Measurements from ENCODE around the gene CCDC9B. TPM values are rescaled to one million over a fixed set of nuclear protein-coding genes. Genes with fewer than 3 reads are reported as not detected.

Gene CCDC9B
- total RNA-seq, 4 donors from 2014 or later: 28.0 to 105 (median 66.7) TPM

DNA sequence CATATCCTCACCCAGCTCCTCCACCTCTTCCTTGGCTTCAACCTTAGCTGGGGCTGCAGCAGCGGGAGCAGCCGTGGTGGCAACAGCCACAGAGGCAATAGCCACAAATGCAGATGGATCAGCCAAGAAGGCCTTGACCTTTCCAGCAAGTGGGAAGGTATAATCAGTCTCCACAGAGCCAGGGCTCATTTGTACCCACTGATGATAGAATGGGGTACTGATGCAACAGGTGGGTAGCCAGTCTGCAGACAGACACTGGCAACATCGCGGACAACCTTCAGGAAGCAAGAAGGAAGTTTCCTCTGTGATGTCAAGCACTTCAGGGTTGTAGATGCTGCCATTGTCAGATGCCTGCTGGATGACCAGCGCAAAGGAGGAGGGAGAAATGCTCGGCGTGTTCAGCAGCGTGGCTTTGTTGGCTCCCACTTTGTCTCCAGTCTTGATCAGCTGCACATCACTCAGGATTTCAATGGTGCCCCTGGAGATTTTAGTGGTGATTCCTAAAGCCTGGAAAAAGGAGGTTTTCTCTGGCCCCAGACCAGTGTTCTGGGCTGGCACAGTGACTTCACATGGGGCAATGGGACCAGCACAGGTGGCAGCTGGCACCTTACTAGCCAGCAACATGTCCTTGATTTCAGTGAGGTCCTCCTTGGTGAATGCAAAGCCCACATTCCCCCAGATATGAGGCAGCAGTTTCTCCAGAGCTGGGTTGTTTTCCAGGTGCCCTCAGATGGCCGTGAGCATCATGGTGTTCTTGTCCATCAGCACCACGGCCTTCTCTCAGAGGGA, 28.2 kb downstream of the CCDC9B start:
- TF ChIP-seq POLR2AphosphoS5 (IDR thresholded peaks at IDR 0.05): no peak
- no peak for TF ChIP-seq EP300 (IDR thresholded peaks at IDR 0.05)
- TF ChIP-seq, protein P1, sequence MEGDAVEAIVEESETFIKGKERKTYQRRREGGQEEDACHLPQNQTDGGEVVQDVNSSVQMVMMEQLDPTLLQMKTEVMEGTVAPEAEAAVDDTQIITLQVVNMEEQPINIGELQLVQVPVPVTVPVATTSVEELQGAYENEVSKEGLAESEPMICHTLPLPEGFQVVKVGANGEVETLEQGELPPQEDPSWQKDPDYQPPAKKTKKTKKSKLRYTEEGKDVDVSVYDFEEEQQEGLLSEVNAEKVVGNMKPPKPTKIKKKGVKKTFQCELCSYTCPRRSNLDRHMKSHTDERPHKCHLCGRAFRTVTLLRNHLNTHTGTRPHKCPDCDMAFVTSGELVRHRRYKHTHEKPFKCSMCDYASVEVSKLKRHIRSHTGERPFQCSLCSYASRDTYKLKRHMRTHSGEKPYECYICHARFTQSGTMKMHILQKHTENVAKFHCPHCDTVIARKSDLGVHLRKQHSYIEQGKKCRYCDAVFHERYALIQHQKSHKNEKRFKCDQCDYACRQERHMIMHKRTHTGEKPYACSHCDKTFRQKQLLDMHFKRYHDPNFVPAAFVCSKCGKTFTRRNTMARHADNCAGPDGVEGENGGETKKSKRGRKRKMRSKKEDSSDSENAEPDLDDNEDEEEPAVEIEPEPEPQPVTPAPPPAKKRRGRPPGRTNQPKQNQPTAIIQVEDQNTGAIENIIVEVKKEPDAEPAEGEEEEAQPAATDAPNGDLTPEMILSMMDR (IDR thresholded peaks at IDR 0.05): no peak
- no peak for TF ChIP-seq POLR2A (IDR thresholded peaks at IDR 0.05)
- H3K4me1 ChIP-seq: peaks cover 0 to 5% (median 0%) of the 10 kb centered on the region in 3 donors
- H3K4me3 ChIP-seq: no peak overlapping the region
- H3K27me3 ChIP-seq: peaks cover 9% of the 10 kb centered on the region
- H3K27ac ChIP-seq: no peak overlapping the region
- 91 to 100% methylated on average over 1 to 8 of the region's 10 CpGs for WGBS, 2 donors (ENCODE audit: low coverage in 1 of 2)
- H3K36me3 ChIP-seq: no peaks in the 10 kb centered on the region
- H3K9me3 ChIP-seq: no peaks in the 10 kb centered on the region
- ATAC-seq: no peak

DNA sequence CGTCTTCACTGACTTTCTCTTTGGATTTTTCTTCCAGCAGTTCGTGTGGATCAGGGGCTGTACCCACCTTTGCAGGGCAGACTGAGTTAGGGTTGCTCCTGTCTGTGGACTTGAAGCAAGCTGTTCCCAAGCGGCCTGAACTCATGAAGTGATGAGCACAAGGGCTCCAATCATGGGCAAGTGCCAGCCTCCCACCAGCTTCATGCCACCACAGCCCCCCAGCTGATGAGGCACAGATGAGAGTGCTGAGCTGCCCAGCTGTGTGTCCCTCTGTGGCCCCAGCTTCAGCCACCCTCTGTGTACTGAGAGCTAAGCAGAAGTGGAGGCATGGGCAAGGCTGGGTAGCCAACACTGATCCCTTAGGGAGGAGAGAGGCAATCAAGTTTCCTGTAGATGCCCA, 29.7 kb downstream of the CCDC9B start:
- Histone ChIP-seq H3K27ac (no peak overlapping the region), H3K36me3 (no peaks in the 10 kb centered on the region), H3K9me3 (no peaks in the 10 kb centered on the region), H3K4me3 (no peak overlapping the region), H3K4me1 (peaks cover 0 to 10% (median 0%) of the 10 kb centered on the region in 3 donors), H3K27me3 (no peaks in the 10 kb centered on the region)
- ATAC-seq: no peak
- 33 to 42% methylated on average over 1 to 2 of the region's 3 CpGs for WGBS, 2 donors (ENCODE audit: low coverage in 1 of 2)
- TF ChIP-seq EP300 (IDR thresholded peaks at IDR 0.05) (no peak), POLR2AphosphoS5 (IDR thresholded peaks at IDR 0.05) (no peak), POLR2A (IDR thresholded peaks at IDR 0.05) (no peak)
- TF ChIP-seq, protein P1 (IDR thresholded peaks at IDR 0.05): no peak

DNA sequence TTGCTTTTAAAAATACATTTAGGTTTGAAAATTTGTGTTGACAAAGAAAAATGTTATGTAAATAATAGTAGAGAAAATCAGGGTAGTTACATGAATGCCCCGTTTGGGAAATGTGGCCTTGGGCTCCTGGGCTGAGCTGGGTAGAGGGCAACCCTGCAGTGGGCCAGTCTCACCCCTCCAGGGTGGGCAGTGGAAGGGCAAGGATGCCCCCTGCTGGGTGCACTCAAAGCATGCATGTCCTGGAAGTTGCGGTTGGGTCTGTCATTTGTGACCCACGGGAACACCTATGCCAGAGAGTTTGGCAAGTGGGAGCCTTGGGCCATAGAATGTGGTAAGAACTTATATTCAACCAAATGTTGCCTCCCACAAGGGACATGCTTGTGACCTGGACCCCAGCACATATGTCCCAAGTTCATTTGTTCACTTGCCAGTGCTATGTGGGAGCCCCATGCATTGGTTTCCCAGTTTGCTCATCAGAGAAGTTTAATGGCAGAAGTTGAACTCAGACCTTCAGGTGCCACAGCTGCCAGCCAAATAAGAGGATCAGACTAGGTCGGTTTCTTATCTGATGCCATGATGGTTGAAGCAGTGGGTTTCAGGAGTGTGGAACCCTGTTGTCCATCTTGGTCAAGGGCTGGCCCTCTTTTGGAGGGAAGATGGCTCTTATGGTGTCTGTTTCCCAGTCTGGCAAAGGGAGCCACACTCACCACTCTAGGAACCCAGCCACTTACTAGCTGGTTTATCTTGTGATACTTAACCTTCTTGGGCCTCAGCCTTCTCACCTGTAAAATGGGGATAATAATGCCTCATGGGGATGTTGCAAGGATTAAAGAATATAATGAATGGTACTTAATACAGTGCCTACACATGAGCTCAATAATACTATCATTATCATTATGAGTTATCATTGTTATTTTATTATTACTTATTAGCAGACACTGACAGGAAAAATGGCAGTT, 30.5 kb downstream of the CCDC9B start:
- H3K27me3 ChIP-seq: no peaks in the 10 kb centered on the region
- H3K4me3 ChIP-seq: no peak overlapping the region
- peaks cover 0 to 10% (median 0%) of the 10 kb centered on the region in 3 donors for H3K4me1 ChIP-seq
- TF ChIP-seq EP300 (IDR thresholded peaks at IDR 0.05) (no peak), POLR2A (IDR thresholded peaks at IDR 0.05) (no peak), POLR2AphosphoS5 (IDR thresholded peaks at IDR 0.05) (no peak)
- TF ChIP-seq, protein P1 (IDR thresholded peaks at IDR 0.05): peak in 3 of 4 experiments; percentile 53 to 72 (median 57)
- no peaks in the 10 kb centered on the region for H3K36me3 ChIP-seq
- H3K27ac ChIP-seq: no peak overlapping the region
- no peak for ATAC-seq
- WGBS, 2 donors (ENCODE audit: low coverage in 1 of 2): 17% methylated on average over 1 of the region's 4 CpGs; no CpG with 5 or more reads in 1 of the 2 donors
- no peaks in the 10 kb centered on the region for H3K9me3 ChIP-seq

DNA sequence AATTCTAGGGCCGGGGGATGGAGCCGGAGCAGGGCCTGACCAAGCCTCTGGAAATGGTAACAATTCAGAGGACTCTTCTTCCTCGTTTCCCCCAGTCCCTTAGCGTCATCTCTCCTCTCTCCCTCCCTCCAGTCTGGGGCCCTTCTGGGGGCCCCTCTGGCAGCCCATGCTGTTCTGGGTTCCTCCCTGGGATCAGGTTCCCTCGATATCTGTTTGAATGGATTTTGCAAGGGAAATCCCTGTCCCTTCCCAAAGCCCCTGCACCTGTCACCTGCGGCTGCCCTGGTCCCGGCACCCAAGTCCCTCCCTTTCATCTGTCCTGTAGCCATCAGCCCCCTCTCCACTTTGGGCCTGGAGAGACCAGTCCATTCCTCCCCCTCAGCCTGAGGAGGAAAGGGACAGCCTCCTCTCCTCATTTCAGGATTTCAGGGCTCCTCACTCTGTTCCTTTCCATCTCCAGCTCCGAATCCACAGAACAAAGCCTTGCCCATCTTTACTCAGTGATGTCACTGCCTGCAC, 31.3 kb downstream of the CCDC9B start:
- H3K9me3 ChIP-seq: no peaks in the 10 kb centered on the region
- no peak for ATAC-seq
- H3K36me3 ChIP-seq: no peaks in the 10 kb centered on the region
- no peaks in the 10 kb centered on the region for H3K27me3 ChIP-seq
- WGBS, 2 donors (ENCODE audit: low coverage in 1 of 2): 75 to 94% methylated on average over 3 to 7 of the region's 8 CpGs
- peaks cover 0 to 10% (median 0%) of the 10 kb centered on the region in 3 donors for H3K4me1 ChIP-seq
- TF ChIP-seq, protein P1 (IDR thresholded peaks at IDR 0.05): no peak
- TF ChIP-seq EP300 (IDR thresholded peaks at IDR 0.05) (no peak), POLR2A (IDR thresholded peaks at IDR 0.05) (no peak), POLR2AphosphoS5 (IDR thresholded peaks at IDR 0.05) (no peak)
- no peak overlapping the region for H3K4me3 ChIP-seq
- no peak overlapping the region for H3K27ac ChIP-seq

Measured in gastroesophageal sphincter (tissue), 4 donors.